IPS-18a (cell line): ENCODE measurements around the gene FOXL2NB.
A peak's percentile ranks its signal among the peaks of the same experiment; 100 is the strongest.
"Not testable (repeated sequence)": the region's sequence is repeated elsewhere in the genome, so short reads cannot be mapped to it uniquely, and the experiment has no call there.

Source experiments
- H3K27ac ChIP-seq: one replicate; pipeline ENCODE4 v1.5.1; 2013; ENCODE audit warnings: low read length
- H3K27me3 ChIP-seq: one replicate; pipeline ENCODE4 v1.6.1; 2013; ENCODE audit warnings: mild to moderate bottlenecking, low read length; ENCODE audit not compliant: control insufficient read depth, insufficient read depth
- H3K36me3 ChIP-seq: one replicate; pipeline ENCODE4 v1.6.1; 2013; ENCODE audit warnings: low read depth, low read length; ENCODE audit not compliant: control insufficient read depth
- H3K4me1 ChIP-seq: one replicate; pipeline ENCODE4 v1.6.1; 2013; ENCODE audit warnings: low read depth, low read length; ENCODE audit not compliant: control insufficient read depth
- H3K4me3 ChIP-seq: one replicate; pipeline ENCODE4 v1.5.1; 2013; ENCODE audit warnings: low read length
- H3K9ac ChIP-seq: one replicate; pipeline ENCODE4 v1.6.1; 2013; ENCODE audit warnings: mild to moderate bottlenecking, low read length, moderate library complexity
- H3K9me3 ChIP-seq: one replicate; pipeline ENCODE4 v1.6.1; 2013; ENCODE audit warnings: low read depth, low read length; ENCODE audit not compliant: control insufficient read depth

FOXL2NB gene

DNA sequence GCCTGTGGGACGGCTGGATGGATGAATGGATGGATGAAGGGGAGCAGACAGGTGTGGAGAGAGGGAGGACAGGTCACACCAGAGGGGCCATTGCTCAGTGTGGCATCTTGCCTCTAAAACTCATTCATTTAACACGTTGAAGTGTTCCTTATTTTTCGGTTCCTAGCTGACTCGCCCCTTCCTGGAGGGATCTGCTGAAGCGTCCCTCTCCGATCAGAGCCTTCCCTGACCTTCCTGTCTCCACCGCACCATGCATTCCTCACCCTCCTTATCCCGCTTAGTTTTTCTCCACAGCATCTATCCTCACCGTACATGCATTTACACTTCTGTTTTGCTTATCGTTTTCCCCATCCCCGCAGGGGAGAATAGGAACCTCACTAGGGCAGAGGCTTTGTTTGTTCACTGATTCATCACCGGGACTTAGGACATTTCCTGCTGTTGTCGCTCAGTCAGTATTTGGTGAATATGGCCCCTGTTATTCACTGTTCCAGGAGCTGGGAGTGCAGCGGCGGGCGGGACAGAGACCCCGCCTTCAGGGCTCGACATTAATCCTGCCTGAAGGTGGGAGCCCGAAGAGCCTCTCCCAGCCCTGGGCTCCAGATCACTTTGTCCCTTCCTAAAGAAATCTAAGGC is 32.0 kb upstream of the FOXL2NB start:
- H3K27ac ChIP-seq = no peak overlapping the region
- no peaks in the 10 kb centered on the region for H3K4me1 ChIP-seq
- H3K27me3 ChIP-seq = peaks cover 5% of the 10 kb centered on the region
- H3K4me3 ChIP-seq = peak overlapping the region; percentile 94
- H3K36me3 ChIP-seq = no peaks in the 10 kb centered on the region
- H3K9ac ChIP-seq = no peak overlapping the region
- no peaks in the 10 kb centered on the region for H3K9me3 ChIP-seq

DNA sequence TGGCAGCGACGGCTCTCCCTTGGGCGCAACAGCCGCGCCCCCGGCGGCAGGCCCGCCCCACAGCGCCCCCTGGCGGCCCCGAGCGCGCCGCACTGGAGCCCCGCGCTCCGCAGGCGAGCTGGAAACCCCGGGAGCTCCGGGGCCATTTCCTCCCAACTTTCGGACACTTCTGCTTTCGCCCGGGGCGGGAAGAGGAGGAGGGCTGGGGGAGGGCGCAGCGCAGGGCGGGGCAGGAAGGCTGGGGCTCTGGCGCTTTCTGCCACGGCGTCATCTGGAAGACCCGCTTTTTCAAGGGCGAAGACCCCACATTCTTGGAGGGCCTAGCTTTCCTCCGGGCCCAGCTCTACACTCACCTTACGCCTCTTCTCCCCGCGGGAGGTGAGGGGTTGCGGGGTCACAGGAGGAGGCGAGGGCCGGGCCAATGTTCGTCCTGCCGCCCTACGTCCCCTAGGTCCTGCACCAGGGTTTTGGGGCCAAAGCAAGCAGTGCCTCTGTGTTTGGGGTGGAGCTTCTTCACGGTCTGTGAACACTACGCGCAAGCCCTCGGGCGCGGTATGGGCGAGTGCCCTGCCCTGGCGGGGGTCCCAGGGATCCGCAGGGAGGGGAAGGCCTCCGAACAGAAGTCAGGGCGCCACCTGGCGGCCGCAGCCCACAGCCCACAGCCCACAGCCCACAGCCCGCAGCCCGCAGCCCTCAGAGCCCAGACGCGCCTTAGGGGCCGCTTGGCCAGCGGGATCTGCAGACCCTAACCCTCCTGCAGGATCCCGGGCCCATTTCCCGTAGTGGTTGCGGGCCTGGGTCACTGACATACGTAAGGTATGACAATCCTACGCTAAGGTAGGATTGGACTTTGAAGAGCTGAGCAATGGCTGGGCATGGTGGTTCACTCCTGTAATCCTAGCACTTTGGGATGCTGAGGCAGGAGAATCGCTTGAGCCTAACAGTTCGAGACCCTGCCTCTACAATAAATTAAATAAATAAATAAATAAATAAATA is 31.2 kb upstream of the FOXL2NB start:
- H3K9ac ChIP-seq = peak overlapping the region; percentile 81
- H3K9me3 ChIP-seq = no peaks in the 10 kb centered on the region
- H3K27ac ChIP-seq = no peak overlapping the region
- no peaks in the 10 kb centered on the region for H3K4me1 ChIP-seq
- no peaks in the 10 kb centered on the region for H3K36me3 ChIP-seq
- H3K4me3 ChIP-seq = peak overlapping the region; percentile 94
- H3K27me3 ChIP-seq = peaks cover 5% of the 10 kb centered on the region

DNA sequence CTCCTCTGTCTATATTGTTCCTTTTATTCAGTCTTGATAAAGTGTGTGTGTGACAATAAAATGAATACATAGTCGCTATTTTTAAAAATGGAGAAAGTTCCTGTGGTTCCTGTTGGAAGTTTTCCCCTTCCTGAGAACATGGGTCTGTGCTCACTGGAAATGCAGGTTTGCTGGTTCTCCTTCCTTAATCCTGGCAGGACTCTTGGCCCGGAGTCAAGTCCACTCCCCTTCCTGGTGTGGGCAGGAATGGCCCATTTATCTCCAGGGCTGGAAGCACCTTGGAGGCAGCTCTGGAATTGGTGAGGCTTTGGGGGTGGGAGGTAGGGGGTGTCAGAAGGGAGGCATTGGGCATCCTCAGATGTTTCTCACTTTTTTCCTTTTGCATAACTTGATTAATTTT is 30.2 kb upstream of the FOXL2NB start:
- H3K9ac ChIP-seq = no peak overlapping the region
- no peak overlapping the region for H3K27ac ChIP-seq
- no peaks in the 10 kb centered on the region for H3K36me3 ChIP-seq
- no peaks in the 10 kb centered on the region for H3K9me3 ChIP-seq
- H3K27me3 ChIP-seq = peaks cover 5% of the 10 kb centered on the region
- H3K4me1 ChIP-seq = no peaks in the 10 kb centered on the region
- no peak overlapping the region for H3K4me3 ChIP-seq

DNA sequence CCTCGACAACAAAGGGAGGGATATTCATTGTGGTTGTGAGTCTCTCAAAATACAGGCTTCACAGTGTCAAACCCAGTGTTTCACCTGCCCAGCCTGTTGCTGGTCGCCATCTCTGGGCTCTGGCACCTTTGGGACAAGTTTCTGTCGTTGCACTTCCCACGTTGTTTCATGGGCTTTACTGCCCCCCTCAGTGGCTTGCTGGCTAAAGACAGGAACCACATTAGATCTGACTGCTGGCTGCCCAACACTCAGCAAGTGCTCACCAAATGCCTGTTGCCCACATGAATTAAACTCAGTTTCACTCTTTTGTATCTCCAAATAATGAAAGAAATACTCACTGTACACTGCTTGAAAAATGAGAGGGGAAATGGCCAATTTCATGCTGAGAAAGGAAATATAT is 27.7 kb upstream of the FOXL2NB start:
- no peak overlapping the region for H3K4me3 ChIP-seq
- H3K4me1 ChIP-seq = no peaks in the 10 kb centered on the region
- H3K27ac ChIP-seq = no peak overlapping the region
- H3K9me3 ChIP-seq = no peaks in the 10 kb centered on the region
- H3K9ac ChIP-seq = no peak overlapping the region
- peaks cover 5% of the 10 kb centered on the region for H3K27me3 ChIP-seq
- H3K36me3 ChIP-seq = no peaks in the 10 kb centered on the region

DNA sequence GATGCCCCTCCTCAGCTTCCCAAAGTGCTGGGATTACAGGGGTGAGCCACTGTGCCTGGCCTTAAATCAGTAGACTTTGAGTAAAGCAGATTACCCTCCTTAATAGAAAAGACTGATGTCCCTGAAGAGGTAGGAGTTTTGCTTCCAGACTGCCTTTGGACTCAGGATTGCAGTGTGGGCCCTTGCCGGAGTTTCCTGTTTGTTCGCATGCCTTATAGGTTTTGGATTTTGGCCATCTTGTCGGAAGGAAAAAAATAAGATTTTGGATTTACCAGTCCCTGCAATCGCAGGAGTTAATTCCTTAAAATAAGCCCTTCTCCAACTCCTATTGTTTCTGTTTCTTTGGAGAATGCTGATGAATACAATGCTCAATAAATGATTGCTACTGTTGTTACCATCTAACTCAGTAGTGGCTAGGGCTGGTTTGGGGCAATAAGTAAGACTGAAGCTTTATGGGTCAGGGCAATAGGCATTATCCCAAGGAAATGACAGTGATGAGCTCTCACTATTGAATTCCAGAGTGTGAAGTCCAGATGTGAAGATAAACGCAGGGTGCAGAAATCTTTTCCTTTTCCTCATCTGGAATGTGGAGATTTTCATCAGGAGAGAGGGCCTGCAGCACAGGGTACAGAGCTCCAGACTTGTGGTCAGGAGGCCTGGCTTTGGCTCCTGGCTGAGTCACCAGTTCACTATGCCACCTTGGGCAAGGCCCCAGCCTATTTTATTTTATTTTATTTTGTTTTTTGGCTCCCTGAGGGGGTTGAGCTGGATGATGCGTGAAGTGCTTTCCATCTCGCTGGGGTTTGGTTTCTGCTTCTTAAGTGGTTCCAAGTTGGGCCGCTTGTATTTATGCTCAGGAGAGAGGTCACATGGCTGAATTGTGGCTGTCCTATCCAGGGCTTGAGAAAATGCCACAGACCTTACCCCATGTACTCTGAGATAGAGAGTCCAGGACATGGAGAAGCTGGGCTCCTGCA is 25.4 kb upstream of the FOXL2NB start:
- no peak overlapping the region for H3K4me3 ChIP-seq

DNA sequence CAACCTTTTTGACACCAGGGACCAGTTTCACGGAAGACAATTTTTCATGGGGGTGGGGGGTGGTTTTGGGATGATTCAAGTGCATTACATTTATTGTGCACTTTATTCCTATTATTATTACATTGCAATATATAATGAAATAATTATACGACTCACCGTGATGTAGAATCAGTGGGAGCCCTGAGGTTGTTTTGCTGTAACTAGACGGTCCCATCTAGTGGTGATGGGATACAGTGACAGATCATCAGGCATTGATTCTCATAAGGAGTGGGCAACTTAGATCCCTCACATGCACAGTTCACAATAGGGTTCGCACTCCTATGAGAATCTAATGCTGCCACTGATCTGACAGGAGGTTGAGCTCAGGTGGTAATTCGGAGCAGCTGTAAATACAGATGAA is 24.6 kb upstream of the FOXL2NB start:
- not testable (repeated sequence) for H3K9ac ChIP-seq, H3K4me3 ChIP-seq, H3K36me3 ChIP-seq, H3K9me3 ChIP-seq, H3K27me3 ChIP-seq, H3K4me1 ChIP-seq, H3K27ac ChIP-seq

More for the DNA sequence above, 25.4 kb upstream of the FOXL2NB start:
- Histone ChIP-seq H3K9me3 (no peaks in the 10 kb centered on the region), H3K4me1 (no peaks in the 10 kb centered on the region), H3K9ac (no peak overlapping the region), H3K27me3 (peaks cover 4% of the 10 kb centered on the region), H3K36me3 (no peaks in the 10 kb centered on the region), H3K27ac (no peak overlapping the region)

DNA sequence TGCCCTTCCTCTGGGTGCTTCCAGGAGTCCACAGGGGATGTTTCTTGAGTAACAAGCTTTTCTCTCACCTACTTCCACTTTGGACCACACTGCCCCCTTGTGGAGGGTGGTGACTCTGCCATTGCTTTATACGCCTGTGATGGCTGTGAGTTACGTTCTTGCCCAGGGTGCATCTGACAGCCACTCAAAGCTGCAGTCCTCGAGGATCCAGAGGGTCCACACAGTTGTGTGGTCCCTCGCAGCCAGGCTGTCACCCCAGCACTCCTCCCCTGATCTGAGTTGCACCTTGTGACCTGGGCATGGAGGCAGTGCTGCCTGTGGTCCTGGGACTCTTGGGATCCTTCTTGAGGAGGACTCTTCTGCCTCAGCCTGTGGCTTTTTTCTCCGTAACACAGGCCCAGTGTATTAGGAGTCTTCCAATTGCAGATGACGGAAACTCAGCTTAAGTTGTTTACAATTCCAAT is 23.5 kb upstream of the FOXL2NB start:
- Histone ChIP-seq H3K36me3 (no peaks in the 10 kb centered on the region), H3K27ac (no peak overlapping the region), H3K4me1 (no peaks in the 10 kb centered on the region), H3K9ac (no peak overlapping the region), H3K9me3 (no peaks in the 10 kb centered on the region), H3K27me3 (no peaks in the 10 kb centered on the region), H3K4me3 (no peak overlapping the region)

DNA sequence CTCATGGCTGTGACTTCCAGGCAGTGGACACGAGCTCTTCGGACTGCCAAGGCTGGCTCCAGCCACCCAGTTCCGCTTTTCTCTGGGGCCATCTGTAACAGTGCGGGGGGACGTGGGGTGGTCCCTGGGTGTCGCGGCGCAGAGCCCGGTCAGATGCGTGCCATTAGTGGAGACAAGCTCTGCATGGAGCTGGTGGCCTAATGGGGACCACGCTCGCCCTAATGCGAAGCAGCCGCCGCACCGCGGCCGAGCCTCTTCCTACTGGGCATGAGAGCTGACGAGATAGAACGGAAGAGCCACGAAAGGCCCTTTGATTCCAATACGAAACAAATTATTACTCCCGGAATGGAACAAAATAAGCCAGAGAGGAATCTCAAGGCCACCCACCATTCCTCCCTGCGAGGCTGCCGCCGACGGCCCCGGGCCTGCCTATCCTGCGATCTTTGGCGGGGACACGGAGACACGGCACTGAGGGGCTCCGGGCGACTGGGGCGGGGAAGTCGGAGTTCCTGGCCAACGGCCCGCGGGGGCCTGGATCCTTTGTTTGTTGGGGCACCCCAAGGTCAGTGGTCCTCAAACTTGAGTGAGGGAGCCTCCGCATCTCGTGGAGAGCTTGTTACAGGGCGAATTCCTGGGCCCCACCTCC is 18.2 kb upstream of the FOXL2NB start:
- Histone ChIP-seq H3K36me3 (no peaks in the 10 kb centered on the region), H3K9me3 (no peaks in the 10 kb centered on the region), H3K27ac (no peak overlapping the region), H3K4me1 (peaks cover 11% of the 10 kb centered on the region), H3K27me3 (peaks cover 5% of the 10 kb centered on the region), H3K9ac (no peak overlapping the region), H3K4me3 (no peak overlapping the region)

DNA sequence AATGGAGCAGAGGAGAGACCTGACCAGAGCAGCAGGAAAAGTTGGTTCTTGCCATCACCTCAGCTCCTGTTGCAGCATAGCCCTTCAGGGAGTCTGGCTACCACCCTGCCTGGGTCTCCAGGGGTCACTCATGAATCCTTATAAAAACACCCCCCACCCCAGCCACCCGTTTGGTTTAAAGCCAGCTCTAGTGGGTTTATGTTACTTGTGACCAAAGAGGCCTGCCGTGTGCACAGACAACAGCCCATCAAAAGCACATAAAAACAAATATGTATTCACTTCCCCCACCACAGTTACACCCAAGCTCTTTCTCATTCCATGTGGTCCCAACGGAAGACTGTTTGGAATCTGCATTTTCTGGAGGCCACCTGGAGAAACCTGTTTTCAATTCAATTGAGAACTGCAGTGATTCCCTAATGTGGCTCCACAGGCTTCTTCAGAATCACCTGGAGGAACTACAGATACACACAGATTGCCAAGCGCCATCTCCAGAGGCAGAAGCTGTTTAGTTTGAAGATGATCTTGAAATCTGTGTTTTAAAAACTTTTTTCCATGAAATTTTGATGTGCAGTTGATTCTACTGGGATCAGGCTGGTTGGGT is 13.8 kb upstream of the FOXL2NB start:
- H3K4me1 ChIP-seq = peaks cover 11% of the 10 kb centered on the region
- H3K36me3 ChIP-seq = no peaks in the 10 kb centered on the region
- H3K9me3 ChIP-seq = no peaks in the 10 kb centered on the region
- H3K9ac ChIP-seq = no peak overlapping the region
- H3K4me3 ChIP-seq = peak overlapping the region; percentile 15
- peaks cover 46% of the 10 kb centered on the region for H3K27me3 ChIP-seq
- H3K27ac ChIP-seq = no peak overlapping the region

DNA sequence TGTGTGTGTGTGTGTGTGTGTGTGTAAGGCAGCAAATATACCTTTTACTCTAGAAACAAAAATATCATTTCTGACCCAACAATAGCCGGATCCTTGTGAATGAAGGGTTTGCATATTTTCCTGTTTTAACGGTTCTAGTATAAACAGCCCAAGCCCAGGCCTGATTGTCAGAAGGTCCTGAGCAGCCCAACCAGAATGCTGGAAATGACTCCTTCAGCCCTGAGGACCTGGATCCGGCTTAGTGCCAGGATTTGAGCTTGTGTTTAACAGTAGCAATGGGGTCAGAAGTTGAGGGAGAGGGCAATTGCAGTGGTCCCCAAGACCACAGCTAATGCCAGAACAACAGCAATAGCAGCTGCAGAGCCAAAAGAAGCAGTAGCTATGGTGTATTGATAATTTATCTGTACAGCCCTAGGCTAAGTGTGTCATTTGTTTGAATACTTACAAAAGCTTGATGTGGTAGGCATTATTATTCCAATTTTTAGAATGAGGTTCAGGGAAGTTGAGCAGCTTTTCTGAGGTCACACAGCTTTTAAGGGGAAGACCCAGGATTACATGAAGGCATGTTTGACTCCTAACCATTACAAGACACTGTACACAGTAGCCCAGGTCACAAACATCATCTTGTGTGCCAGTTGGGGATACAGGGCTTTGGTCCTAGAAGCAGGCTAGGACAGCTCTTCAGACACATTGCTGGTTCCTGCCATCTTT is 12.9 kb upstream of the FOXL2NB start:
- no peak overlapping the region for H3K9ac ChIP-seq
- no peak overlapping the region for H3K27ac ChIP-seq
- no peaks in the 10 kb centered on the region for H3K9me3 ChIP-seq
- H3K36me3 ChIP-seq = no peaks in the 10 kb centered on the region
- H3K4me3 ChIP-seq = no peak overlapping the region
- peaks cover 17% of the 10 kb centered on the region for H3K4me1 ChIP-seq
- H3K27me3 ChIP-seq = peaks cover 56% of the 10 kb centered on the region
